Measurements from ENCODE around the gene MBD3L2. TPM values are rescaled to one million over a fixed set of nuclear protein-coding genes. Genes with fewer than 3 reads are reported as not detected.
"Not testable (repeated sequence)": the region's sequence is repeated elsewhere in the genome, so short reads cannot be mapped to it uniquely, and the experiment has no call there.

MBD3L2 gene
- not detected for polyA plus RNA-seq

DNA sequence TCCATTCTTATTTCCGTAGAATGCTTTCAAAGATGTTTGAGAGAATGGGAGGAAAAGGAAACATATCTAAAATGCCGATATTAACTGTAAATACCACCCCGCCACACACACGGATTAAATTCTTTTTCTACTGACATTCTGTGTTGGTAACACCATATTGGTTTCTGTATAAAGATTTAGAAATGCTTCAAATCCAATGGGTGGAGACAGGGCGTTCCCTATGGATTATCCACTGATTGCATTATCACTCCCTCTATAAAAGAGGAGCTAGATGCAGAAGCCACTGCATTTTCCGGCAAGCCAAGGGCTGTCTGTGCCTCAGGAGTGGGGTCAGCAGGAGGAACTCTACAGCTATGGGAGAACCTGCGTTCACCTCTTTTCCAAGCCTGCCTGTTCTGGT lies at the start of gene MBD3L2:
TSS of gene MBD3L2 (plus strand) at position 301 of the 400 bp plus-strand sequence. CDS start at position 354, 53 bp downstream.
- H3K27ac Mint-ChIP-seq, H3K4me1 Mint-ChIP-seq: not testable (repeated sequence)

DNA sequence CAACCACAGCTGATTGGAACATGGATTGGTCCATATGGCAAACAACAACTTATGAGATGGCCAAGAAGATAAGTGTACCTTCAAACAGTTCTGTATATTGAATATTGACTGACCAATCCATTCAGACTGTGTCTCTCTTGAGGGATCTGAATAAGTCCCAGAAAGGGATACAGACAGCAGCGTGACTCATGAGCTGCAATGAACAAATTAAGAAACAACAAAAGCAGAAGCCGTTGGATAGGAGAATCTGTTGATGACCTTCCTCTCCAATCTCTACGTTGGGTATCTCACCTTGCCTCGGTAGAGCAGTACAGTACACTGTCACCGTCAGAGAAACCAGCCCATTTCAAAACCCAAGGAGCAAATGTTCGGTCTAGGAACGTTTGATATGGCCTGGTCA lies 49.2 kb upstream of the MBD3L2 start:
- H3K4me3 Mint-ChIP-seq = no peak overlapping the region
- H3K27me3 Mint-ChIP-seq (ENCODE audit: low read depth in 3 of 3) = peaks cover 3 to 13% (median 11%) of the 10 kb centered on the region in 3 donors
- peaks cover 0 to 6% (median 3%) of the 10 kb centered on the region in 6 donors for H3K9me3 Mint-ChIP-seq
- no peaks in the 10 kb centered on the region for H3K4me1 Mint-ChIP-seq
- H3K27ac Mint-ChIP-seq = no peak overlapping the region
- no peak for DNase-seq
- peaks cover 0 to 5% (median 0%) of the 10 kb centered on the region in 3 donors for H3K36me3 Mint-ChIP-seq

More for the DNA sequence above, at the start of gene MBD3L2:
- H3K4me3 Mint-ChIP-seq; H3K36me3 Mint-ChIP-seq; DNase-seq; H3K9me3 Mint-ChIP-seq; H3K27me3 Mint-ChIP-seq (ENCODE audit: low read depth in 3 of 3): not testable (repeated sequence)

DNA sequence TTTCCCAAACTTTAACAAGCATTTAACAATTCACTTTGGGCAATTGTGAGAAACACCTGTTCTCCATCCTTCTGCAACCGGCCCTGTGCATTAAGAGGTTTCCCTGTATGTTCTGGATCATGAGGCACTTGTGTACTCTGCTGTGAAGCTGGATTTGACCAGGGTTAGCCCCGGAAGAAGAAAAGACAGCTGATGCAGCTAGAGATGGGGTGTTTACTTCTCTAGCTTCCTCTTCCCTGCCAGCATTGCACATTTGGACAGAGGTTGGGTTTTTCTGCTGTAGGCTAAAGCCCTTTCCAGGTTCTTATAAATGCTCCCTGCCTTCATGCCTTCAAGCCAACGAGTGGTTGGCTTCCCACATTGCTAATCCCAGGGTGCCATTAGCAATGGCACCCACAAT lies 48.8 kb upstream of the MBD3L2 start:
- peaks cover 0 to 2% (median 0%) of the 10 kb centered on the region in 6 donors for H3K9me3 Mint-ChIP-seq
- no peak for DNase-seq
- peaks cover 0 to 10% (median 9%) of the 10 kb centered on the region in 3 donors for H3K27me3 Mint-ChIP-seq (ENCODE audit: low read depth in 3 of 3)
- H3K4me1 Mint-ChIP-seq = no peaks in the 10 kb centered on the region
- H3K4me3 Mint-ChIP-seq = no peak overlapping the region
- H3K27ac Mint-ChIP-seq = no peak overlapping the region
- H3K36me3 Mint-ChIP-seq = peaks cover 0 to under 1% (median 0%) of the 10 kb centered on the region in 3 donors

DNA sequence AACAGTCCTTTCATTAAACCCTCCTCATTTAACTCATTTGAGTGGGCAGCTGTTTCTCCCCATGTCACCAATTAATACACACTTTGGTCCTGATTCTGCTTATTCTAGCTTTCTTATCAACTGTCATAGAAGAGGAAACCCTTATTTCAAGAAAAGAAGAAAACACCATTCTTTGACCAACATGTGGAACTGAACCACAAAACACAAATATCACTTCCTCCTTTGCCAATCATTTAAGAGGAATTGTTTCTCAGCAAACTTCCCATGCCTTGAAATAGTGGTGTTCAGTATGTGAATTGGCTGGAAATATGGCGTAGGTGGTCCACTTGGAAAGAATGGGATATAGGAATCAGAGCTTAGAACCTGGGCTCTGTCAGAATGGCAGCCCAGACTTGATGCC lies 48.3 kb upstream of the MBD3L2 start:
- Mint-ChIP-seq H3K27ac (no peak overlapping the region), H3K4me1 (no peaks in the 10 kb centered on the region), H3K36me3 (no peaks in the 10 kb centered on the region), H3K9me3 (no peaks in the 10 kb centered on the region), H3K27me3 (ENCODE audit: low read depth in 3 of 3) (peaks cover 0 to 9% (median 7%) of the 10 kb centered on the region in 3 donors), H3K4me3 (no peak overlapping the region)
- no peak for DNase-seq

DNA sequence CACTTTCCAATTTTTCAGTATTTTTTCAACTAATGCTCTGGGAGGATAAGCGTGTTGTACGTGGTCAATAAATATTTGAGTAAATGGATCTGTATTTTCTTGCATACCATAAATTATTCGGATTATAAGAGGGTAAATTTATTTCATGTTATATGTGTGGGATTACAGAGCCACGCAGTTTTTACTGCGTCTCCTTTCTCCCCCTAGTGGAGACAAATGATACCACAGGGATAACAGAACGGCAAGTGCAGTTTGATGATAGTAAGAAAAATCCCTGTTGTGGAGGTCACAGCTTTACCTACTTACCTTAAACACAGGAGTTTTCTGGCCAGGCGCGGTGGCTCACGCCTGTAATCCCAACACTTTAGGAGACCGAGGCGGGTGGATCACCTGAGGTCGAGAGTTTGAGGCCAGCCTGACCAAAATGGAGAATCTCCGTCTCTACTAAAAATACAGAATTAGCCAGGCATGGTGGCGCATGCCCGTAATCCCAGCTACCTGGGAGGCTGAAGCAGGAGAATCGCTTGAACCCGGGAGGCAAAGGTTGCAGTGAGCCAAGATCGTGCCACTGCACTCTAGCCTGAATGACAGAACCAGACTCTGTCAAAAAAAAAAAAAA lies 44.7 kb upstream of the MBD3L2 start:
- Mint-ChIP-seq H3K27me3 (ENCODE audit: low read depth in 3 of 3) (peaks cover 0 to 6% (median 2%) of the 10 kb centered on the region in 3 donors), H3K9me3 (no peaks in the 10 kb centered on the region), H3K4me1 (peaks cover 4 to 10% of the 10 kb centered on the region in 2 donors), H3K36me3 (no peaks in the 10 kb centered on the region), H3K4me3 (no peak overlapping the region), H3K27ac (no peak overlapping the region)
- peak in 2 of 3 donors; percentile 9 to 45 for DNase-seq

DNA sequence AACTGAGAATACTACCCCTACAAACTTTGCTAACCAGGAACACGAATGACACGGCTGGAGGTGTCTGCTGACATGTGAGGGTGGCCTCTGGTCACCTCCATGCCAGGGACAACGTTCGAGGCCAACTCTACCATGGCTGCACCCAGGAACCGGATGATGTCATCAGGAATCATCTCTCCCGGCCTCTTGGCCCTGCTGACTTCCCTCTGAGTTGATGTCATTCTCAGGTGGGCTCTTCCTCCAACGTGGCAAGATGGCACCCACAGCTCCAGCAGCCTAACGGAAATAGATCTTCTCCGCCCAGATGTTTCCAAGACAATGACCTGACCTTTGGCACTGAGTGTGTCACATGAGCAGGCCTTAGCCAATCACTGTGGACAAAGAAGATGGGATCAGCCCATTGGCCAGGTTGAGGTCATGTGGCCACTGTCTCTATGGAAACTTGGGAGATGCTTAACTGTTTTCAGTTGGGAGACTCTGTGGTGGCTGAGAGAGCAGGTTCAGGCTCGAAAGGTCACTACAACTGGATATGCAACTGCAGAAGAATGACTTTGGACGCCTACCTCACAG lies 42.9 kb upstream of the MBD3L2 start:
- Mint-ChIP-seq H3K36me3 (no peaks in the 10 kb centered on the region), H3K4me1 (peaks cover 6 to 11% of the 10 kb centered on the region in 2 donors), H3K27me3 (ENCODE audit: low read depth in 3 of 3) (peaks cover 0 to 6% (median 2%) of the 10 kb centered on the region in 3 donors), H3K4me3 (no peak overlapping the region), H3K27ac (no peak overlapping the region), H3K9me3 (no peaks in the 10 kb centered on the region)
- no peak for DNase-seq

DNA sequence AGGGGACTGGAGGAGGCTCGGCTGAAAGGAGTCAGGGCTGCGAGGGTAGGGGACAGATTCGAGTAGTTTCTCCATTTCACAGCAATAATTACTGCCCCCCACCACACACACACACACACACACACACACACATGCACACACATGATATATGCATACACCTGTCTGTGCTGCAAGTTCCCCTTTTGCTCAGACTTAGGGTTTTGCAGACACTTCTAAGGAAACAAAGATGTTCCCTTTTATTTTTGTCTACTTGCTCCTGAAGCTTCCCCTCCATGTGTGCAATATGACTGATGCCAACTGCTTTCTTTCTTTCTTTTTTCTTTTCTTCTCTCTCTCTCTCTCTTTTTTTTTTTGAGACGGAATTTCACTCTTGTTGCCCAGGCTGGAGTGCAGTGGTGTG lies 41.3 kb upstream of the MBD3L2 start:
- Mint-ChIP-seq H3K4me3 (no peak overlapping the region), H3K4me1 (peaks cover 6 to 11% of the 10 kb centered on the region in 2 donors), H3K36me3 (no peaks in the 10 kb centered on the region), H3K27ac (peak overlapping the region in 1 of 6 donors; percentile 56), H3K27me3 (ENCODE audit: low read depth in 3 of 3) (peaks cover 0 to 3% (median 2%) of the 10 kb centered on the region in 3 donors), H3K9me3 (no peaks in the 10 kb centered on the region)
- no peak for DNase-seq

DNA sequence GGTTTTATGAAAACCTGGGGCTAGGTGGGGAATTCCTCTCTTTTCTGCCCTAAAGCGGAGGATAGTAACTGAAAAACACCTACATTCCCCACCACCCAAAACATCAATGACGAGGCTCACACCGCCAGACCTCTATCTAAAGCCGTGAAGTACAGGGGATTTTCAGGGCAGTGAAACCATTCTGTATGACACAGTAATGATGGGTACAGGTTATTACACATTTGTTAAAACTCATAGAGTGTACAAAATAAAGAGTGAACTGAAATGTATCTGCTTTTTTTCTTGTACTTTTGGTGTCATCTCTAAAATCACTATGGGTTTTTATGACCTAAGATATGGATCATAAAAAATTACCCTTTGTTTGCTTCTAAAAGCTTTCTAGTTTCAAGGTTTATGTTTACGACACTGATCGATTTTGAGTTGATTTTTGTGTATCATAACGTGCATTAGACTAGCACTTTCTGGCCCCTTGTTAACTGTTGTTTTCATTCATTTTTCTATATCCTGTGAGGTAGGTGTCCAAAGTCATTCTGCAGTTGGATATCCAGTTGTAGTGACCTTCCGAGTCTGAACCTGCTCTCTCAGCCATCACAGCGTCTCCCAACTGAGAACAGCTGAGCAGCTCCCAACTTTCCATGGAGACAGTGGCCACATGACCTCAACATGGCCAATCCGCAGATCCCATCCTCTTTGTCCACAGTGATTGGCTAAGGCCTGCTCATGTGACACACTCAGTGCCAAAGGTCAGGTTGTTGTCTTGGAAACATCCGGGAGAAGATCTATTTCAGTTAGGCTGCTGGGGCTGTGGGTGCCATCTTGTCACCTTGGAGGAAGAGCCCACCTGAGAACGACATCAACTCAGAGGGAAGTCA lies 38.2 kb upstream of the MBD3L2 start:
- Mint-ChIP-seq H3K4me1 (peaks cover 11 to 26% of the 10 kb centered on the region in 2 donors), H3K36me3 (no peaks in the 10 kb centered on the region), H3K9me3 (no peaks in the 10 kb centered on the region), H3K27me3 (ENCODE audit: low read depth in 3 of 3) (peaks cover 0 to 3% (median 2%) of the 10 kb centered on the region in 3 donors), H3K4me3 (no peak overlapping the region), H3K27ac (peak overlapping the region in 2 of 6 donors; percentile 37 to 51)
- no peak for DNase-seq

DNA sequence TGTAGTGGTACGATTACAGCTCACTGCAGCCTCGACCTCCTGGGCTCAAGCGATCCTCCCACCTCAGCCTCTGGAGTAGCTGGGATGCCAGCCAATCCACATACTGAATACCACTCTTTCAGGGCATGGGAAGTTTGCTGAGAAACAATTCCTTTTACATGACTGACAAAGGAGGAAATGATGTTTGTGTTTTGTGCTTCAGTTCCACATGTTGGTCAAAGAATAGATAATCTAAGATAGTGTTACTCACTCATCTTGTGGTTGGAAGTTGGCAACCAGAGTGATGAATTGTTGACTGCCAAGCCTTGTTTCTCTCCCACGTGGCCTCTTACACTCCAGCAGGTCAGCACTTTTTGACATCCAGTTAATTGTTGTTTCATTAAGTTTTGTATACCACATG lies 35.4 kb upstream of the MBD3L2 start:
- peak overlapping the region in 2 of 6 donors; percentile 20 to 66 for H3K27ac Mint-ChIP-seq

DNA sequence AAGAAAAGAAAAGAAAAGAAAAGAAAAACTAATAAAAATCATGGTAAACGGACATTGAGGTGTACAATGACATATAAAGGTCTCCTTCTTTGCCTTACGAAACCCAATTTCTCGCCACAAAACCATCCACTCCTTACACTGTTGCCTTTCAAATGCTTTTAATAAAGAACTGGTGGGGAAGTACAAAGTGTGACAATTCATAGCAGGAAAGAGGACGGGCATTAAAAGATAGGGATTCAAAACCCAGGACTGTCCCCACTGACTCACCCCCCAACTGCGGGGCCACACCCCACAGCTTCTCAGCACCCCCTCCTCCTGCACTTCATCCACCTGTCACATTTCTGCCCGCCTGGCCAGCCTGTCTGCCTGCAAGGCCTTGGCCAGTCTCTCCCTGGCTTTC lies 30.3 kb upstream of the MBD3L2 start:
- H3K9me3 Mint-ChIP-seq = no peaks in the 10 kb centered on the region
- H3K4me1 Mint-ChIP-seq = peaks cover 1 to 8% of the 10 kb centered on the region in 2 donors

More for the DNA sequence above, 35.4 kb upstream of the MBD3L2 start:
- Mint-ChIP-seq H3K4me3 (peak overlapping the region in 1 of 5 donors; percentile 51), H3K9me3 (no peaks in the 10 kb centered on the region), H3K4me1 (peaks cover 11 to 23% of the 10 kb centered on the region in 2 donors), H3K36me3 (no peaks in the 10 kb centered on the region), H3K27me3 (ENCODE audit: low read depth in 3 of 3) (peaks cover 0 to 2% (median 0%) of the 10 kb centered on the region in 3 donors)
- DNase-seq = peak in 2 of 3 donors; percentile 7 to 10

DNA sequence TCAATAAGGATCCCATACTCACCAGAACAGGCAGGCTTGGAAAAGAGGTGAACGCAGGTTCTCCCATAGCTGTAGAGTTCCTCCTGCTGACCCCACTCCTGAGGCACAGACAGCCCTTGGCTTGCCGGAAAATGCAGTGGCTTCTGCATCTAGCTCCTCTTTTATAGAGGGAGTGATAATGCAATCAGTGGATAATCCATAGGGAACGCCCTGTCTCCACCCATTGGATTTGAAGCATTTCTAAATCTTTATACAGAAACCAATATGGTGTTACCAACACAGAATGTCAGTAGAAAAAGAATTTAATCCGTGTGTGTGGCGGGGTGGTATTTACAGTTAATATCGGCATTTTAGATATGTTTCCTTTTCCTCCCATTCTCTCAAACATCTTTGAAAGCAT lies 27.8 kb upstream of the MBD3L2 start, which contains the start of gene MBD3L2B:
TSS of gene MBD3L2B (minus strand) at position 101 of the 400 bp plus-strand sequence. CDS start at position 67, 34 bp downstream.
- not testable (repeated sequence) for H3K27me3 Mint-ChIP-seq (ENCODE audit: low read depth in 3 of 3); H3K4me3 Mint-ChIP-seq; H3K4me1 Mint-ChIP-seq; H3K27ac Mint-ChIP-seq; H3K9me3 Mint-ChIP-seq; DNase-seq; H3K36me3 Mint-ChIP-seq

More for the DNA sequence above, 30.3 kb upstream of the MBD3L2 start:
- H3K27me3 Mint-ChIP-seq (ENCODE audit: low read depth in 3 of 3) = no peaks in the 10 kb centered on the region
- DNase-seq = no peak
- no peak overlapping the region for H3K4me3 Mint-ChIP-seq
- H3K36me3 Mint-ChIP-seq = no peaks in the 10 kb centered on the region
- no peak overlapping the region for H3K27ac Mint-ChIP-seq

DNA sequence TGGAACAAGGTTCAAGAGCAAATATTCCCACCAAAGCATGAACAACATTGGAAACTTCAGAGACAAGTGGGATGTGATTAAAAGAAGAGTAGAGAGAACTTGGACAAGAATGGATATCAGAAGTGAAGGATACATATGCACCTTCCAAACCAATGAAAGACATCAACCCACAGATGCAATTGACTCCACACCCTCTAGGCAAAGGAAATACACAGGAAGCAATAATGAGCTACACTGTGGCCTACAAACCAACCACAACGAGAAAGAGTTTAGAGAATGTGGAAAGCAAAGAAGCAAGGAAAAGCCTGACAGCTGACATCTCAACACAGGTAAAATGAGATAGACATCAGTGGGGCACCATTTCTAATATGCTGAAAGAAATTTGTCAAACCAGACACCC lies 20.3 kb upstream of the MBD3L2 start:
- not testable (repeated sequence) for H3K4me1 Mint-ChIP-seq; H3K27ac Mint-ChIP-seq; H3K4me3 Mint-ChIP-seq; H3K9me3 Mint-ChIP-seq; DNase-seq; H3K27me3 Mint-ChIP-seq (ENCODE audit: low read depth in 3 of 3); H3K36me3 Mint-ChIP-seq

DNA sequence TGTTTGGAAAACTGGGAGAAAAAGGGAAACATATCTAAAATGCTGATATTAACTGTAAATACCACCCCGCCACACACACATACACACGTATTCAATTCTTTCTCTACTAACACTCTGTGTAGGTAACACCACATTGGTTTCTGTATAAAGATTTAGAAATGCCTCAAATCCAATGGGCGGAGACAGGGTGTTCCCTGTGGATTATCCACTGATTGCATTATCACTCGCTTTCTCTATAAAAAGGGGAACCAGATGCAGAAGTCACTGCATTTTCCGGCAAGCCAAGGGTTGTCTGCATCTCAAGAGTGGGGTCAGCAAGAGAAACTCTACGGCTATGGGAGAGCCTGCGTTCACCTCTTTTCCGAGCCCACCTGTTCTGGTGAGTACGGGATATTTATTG lies 18.8 kb upstream of the MBD3L2 start, which contains the start of gene MBD3L5:
TSS of gene MBD3L5 (plus strand) at position 301 of the 400 bp plus-strand sequence. CDS start at position 335, 34 bp downstream.
- not testable (repeated sequence) for H3K27me3 Mint-ChIP-seq (ENCODE audit: low read depth in 3 of 3); H3K9me3 Mint-ChIP-seq; H3K36me3 Mint-ChIP-seq; DNase-seq; H3K27ac Mint-ChIP-seq; H3K4me3 Mint-ChIP-seq; H3K4me1 Mint-ChIP-seq

DNA sequence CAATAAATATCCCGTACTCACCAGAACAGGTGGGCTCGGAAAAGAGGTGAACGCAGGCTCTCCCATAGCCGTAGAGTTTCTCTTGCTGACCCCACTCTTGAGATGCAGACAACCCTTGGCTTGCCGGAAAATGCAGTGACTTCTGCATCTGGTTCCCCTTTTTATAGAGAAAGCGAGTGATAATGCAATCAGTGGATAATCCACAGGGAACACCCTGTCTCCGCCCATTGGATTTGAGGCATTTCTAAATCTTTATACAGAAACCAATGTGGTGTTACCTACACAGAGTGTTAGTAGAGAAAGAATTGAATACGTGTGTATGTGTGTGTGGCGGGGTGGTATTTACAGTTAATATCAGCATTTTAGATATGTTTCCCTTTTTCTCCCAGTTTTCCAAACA lies 9.0 kb upstream of the MBD3L2 start, which contains the start of gene MBD3L4:
TSS of gene MBD3L4 (minus strand) at position 101 of the 400 bp plus-strand sequence. CDS start at position 66, 35 bp downstream.
- not testable (repeated sequence) for H3K9me3 Mint-ChIP-seq, H3K27ac Mint-ChIP-seq

More for the DNA sequence above, 9.0 kb upstream of the MBD3L2 start, which contains the start of gene MBD3L4:
- not testable (repeated sequence) for H3K36me3 Mint-ChIP-seq; H3K27me3 Mint-ChIP-seq (ENCODE audit: low read depth in 3 of 3); DNase-seq; H3K4me1 Mint-ChIP-seq; H3K4me3 Mint-ChIP-seq

All from immature natural killer cell (primary cell).